HG03175 (cell line): Measurements from ENCODE around the gene PPP6R2.

Experiments
- ATAC-seq: cut with Tn5 transposase; IDR thresholded peaks from one replicate; pipeline ENCODE4 v1.9.1; 2021; ENCODE audit warnings: mild to moderate bottlenecking, moderate library complexity; ENCODE audit not compliant: unreplicated experiment

Gene PPP6R2, protein sequence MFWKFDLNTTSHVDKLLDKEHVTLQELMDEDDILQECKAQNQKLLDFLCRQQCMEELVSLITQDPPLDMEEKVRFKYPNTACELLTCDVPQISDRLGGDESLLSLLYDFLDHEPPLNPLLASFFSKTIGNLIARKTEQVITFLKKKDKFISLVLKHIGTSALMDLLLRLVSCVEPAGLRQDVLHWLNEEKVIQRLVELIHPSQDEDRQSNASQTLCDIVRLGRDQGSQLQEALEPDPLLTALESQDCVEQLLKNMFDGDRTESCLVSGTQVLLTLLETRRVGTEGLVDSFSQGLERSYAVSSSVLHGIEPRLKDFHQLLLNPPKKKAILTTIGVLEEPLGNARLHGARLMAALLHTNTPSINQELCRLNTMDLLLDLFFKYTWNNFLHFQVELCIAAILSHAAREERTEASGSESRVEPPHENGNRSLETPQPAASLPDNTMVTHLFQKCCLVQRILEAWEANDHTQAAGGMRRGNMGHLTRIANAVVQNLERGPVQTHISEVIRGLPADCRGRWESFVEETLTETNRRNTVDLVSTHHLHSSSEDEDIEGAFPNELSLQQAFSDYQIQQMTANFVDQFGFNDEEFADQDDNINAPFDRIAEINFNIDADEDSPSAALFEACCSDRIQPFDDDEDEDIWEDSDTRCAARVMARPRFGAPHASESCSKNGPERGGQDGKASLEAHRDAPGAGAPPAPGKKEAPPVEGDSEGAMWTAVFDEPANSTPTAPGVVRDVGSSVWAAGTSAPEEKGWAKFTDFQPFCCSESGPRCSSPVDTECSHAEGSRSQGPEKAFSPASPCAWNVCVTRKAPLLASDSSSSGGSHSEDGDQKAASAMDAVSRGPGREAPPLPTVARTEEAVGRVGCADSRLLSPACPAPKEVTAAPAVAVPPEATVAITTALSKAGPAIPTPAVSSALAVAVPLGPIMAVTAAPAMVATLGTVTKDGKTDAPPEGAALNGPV

DNA sequence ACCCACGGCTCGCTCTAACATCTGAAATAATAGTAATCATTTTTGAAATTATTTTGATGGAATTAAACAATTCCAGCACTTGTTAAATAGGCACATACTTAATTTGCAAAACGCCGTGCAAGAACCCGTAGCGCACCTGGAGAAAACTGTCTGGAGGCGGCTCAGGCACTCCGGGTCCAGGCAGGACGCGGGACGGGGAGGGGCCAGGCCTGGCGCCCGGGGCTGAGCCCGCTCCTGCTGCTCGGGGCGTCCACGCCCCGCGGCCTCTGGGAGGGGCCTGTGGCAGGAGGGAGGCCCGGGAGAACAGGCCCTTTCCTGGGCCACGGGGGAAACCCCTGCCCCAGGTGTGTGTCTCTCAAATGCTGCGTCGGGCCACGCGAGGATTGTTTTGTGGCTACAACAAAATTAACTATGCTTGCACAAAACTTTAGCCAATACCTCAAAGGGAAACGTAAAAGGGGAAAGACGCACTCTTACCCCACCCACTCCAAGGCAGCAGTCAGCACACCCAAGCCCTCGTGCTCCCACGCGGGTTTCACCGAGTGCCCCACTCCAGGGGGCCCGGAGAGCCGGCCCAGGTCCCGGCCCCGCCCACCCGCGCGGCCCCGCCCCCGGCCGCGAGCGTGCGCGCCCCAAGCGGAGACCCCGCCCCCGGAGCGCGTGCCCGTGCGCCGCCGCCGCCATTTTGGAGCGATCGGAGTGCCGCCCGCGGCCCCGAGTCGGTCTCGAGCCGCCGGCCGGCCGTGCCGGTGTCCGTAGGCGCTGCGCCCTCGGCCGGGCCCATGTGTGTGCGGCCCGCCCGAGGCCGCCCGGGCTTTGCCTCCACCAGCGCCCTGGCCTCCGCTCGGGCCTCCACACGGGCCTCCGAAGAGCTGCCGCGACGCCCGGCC, at the start of gene PPP6R2:
TSS of gene PPP6R2 (plus strand) at position 677 of the 890 bp plus-strand sequence. CDS start 50,582 bp downstream, outside the sequence.
- ATAC-seq: peak; percentile 74

DNA sequence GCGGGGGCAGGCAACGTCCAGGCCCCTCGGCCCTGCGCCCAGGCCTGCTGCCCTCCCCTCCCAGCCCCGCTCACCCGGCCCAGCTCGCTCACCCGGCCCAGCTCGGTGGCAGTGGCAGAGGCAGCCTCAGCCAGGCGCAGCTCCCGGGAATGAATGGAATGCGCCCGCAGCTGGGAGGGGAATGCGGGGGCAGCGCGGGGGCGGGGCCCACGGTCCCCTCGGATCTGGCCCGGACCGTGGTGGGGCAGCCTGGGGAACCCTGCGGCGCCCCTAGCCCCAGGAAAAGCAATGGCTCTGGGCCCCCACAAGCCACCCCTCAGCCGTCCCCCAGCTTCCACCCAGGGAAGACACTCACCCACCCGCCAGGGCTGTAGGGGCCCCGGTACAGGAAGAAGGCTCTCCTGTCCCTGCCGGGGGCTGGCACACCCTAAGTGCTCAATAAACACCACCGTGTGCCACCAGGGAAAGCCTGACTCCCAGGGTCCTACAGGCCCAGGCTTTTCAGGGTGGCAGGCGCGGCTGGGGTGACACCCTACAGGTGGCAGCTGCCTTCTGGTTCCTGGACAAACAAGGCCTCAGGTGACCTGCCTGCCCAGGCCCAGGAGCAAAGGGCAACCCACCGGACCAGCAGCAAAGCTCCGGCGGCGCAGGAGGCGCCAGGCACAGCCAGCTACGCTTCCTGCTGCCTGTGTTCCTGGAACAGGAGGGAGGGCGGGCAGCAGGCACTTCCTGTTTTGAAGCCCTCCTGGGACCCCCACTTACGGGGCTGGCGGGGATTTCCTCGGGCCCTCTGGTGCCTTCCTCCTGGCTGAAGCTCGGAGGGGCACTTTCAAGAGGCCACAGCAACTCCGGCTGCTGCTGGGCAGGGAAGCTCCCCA, 49.4 kb upstream of the PPP6R2 start:
- ATAC-seq: no peak

- no peak for ATAC-seq
These were observed 48.8 kb upstream of the PPP6R2 start for GRCh38 chr22:50294319-50294656.

DNA sequence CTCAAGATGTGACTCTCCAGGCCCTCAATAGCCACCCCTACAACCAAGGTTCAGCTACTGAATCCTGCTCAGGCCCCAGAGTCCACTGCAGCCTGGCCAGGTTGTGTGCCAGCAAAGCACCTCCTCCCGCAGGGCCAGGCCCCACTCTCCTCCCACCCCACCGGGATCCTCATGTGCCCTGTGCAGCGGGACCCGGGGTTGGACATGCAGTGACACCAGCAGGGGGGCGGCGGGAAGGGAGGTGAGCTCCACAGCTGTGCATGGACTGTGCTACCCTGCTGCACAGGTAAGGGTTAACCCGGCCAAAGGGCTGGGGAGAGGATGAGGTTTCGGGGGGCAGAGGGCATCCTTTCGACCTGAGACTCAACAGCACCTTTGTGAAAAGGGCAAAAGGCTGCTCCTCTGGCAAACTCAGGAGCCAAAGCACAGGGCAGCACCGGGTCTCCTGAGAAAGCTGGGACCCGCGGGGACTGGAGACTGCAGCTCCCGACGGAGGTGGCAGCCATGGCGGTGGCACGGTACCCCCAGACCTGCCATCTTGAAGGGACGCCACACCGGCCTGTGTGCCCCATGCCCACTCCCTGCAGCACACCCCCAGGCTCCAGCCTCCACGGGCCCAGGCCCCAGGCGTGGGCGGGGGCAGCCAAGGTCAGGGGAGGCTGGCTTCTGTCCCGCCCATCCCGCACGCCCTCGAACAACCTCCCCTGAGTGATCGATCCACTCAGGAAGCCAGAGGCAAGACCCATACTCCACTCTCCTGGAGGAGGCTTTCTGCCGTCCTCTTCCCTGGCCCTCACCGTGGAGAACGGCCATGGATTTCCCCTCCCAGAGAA, 46.3 kb upstream of the PPP6R2 start:
- ATAC-seq: no peak

DNA sequence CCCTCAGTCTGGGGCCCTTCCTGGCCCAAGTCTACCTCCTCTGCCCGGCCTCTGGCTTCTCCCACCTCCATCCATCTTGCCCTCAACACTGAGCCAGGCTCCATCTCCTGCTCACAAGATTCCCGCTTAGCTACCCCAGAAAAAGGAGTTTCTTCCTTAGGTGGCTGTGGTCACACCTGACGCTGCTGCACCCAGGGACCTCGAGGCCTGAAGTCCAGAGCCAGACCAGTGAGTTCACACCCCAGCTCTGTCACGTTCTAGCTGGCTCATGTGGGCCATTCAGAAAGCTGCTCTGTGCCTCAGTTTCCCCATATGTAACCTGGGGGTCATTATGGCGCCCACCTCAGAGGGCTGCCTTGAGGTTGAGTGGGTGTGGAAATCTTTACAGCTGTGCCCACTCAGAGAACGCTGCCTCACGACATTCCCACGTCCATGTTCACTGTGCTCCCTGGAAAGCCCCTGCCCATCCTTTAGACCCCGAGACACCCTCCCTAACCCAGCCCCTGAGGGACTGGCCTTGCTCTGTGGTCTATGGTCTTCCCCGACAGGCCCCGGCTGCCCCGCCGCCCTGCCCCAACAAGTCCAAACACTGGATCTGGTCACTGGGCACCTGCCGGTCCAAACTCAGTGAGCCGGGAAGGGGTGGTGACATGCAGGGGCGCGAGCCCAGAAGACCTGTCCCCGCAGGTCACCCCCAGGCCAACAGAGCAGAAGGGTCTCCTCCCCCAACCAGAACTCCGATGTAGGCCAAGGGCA, 45.4 kb upstream of the PPP6R2 start:
- ATAC-seq: no peak

- ATAC-seq: no peak
These were observed 44.9 kb upstream of the PPP6R2 start for GRCh38 chr22:50298266-50298637.

- no peak for ATAC-seq
These were observed 44.0 kb upstream of the PPP6R2 start for GRCh38 chr22:50298937-50299784.

DNA sequence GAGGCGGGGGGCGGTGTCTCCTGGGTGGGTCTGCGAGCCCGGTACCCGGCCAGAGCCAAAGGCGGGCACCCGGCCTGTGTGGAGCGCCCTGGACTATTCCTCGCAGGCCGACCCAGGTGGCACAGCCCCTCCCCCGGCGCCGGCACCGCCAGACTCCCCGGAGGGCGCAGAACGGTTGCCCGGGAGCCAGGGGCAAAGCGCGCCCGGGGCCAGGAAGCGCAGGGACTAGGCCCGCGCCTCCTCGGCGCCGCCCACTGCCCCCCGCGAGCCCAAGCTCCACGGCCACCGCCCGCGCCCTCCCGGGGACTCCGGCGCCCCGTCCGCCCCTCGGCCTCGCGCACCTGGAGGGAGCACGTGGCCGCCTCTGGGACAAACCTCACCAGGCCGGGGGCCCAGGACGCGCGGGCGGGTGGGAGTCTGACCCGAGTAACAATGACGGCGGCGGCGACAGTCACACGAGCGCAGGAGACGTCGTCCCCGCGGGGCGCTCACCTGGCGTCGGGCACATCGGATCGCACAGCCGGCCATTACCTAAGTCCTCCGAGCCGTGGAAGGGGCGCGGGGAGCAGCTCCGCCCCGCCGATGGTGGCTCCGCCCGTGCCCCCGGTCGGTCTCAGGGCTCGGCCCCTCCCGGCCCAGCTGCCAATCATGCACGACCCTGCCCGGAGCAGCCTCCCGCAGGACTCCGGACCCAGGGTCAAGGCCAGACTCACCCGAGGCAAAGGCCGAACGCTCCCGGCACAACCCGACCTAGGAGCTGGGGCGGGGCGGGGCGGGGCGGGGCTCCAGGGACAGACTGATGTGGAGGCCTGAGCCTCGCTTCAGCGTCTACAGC, 43.1 kb upstream of the PPP6R2 start:
- no peak for ATAC-seq

DNA sequence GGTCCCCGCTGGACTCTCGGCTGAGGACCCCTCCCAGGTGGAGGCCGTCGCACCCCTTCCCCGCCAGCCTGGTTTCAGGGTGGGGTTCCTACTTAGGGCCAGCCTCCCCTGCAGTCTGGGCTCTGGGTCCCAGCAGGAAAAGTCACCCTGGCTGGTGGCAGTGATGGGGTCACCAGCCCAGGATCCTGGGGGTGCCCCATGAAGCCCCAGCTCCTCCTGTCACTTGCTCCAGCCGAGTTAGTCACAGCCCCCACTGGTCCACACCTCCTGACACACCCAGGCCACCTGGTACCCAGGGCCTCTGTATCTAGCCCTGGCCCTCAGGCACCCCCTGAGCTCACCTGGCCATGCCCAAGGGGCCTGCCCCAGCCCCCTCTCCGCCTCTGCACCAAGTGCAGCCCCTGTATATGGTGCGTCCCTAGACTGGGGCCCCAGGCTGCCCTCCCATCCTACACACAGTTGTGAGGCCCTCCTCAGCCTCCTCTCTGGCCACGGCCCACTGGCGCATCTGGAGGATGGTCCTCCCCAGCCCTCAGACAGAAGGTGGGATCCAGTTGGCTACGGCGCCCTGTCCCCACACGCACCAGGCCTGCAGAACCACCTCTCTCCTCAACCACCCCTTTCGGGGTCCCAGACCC, 42.4 kb upstream of the PPP6R2 start:
- no peak for ATAC-seq

- no peak for ATAC-seq
These were observed 41.5 kb upstream of the PPP6R2 start for GRCh38 chr22:50301581-50301991.

GRCh38 chr22:50302041-50302541, 41.0 kb upstream of the PPP6R2 start:
- no peak for ATAC-seq

DNA sequence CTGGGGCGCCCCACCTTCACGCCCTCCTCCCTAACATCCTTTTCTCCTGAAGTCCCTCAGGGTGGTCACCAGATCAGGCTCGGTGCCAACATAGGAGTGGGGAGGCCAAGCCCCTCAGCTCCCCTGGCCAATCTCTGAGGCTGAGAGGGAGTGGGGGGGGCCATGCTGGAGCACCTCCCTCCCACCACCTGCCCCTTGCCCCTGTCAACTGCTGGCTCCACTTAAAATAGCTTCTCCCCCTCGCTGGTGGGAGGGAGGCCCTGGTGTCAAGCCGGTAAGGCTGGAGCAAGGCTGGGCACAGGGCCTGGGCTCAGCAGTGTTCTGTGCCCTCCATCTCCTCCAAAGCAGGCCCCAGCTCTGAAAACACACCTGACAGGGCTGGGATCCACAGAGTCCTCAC, 40.6 kb upstream of the PPP6R2 start:
- no peak for ATAC-seq

GRCh38 chr22:50303515-50303847, 39.6 kb upstream of the PPP6R2 start:
- no peak for ATAC-seq

DNA sequence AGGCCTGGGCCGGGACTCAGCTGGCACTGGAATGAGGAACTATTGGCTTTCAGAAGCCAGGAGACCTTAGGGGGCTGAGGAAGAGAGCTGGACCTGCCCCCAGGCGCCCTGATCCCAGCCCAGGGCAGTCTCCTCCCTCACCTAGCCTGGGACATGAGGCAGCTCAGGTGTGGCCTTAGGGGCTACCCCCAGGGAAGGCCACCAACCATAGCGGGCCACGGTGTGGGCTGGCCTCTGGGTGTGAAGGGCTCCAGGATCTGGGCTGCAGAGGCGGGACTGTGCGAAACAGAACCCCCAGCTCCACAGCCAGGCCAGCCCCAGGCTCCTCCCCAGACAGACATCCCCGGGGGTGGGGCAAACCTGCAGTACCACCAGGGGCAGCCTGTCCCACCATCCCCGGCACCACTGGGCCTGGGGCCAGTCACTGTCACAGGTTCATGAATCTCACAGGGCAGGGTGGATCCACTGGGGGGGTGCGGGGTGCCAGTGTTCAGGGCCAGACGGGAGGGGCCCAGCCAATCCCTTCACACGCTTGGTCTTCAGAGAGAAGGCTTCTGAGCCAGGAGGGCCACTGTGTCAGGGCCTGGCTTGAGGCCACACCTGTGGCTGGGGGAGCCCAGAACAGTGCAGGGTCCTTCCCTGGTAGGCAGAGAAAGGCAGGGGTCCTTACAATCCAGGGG, 39.1 kb upstream of the PPP6R2 start:
- no peak for ATAC-seq
